ENCODE results near the gene VRK3. TPM values are rescaled to one million over a fixed set of nuclear protein-coding genes. Genes with fewer than 3 reads are reported as not detected.
A peak's percentile ranks its signal among the peaks of the same experiment; 100 is the strongest.

Gene VRK3
- total and polyA plus RNA-seq, 4 donors: 16.2 to 23.6 (median 20.3) TPM

DNA sequence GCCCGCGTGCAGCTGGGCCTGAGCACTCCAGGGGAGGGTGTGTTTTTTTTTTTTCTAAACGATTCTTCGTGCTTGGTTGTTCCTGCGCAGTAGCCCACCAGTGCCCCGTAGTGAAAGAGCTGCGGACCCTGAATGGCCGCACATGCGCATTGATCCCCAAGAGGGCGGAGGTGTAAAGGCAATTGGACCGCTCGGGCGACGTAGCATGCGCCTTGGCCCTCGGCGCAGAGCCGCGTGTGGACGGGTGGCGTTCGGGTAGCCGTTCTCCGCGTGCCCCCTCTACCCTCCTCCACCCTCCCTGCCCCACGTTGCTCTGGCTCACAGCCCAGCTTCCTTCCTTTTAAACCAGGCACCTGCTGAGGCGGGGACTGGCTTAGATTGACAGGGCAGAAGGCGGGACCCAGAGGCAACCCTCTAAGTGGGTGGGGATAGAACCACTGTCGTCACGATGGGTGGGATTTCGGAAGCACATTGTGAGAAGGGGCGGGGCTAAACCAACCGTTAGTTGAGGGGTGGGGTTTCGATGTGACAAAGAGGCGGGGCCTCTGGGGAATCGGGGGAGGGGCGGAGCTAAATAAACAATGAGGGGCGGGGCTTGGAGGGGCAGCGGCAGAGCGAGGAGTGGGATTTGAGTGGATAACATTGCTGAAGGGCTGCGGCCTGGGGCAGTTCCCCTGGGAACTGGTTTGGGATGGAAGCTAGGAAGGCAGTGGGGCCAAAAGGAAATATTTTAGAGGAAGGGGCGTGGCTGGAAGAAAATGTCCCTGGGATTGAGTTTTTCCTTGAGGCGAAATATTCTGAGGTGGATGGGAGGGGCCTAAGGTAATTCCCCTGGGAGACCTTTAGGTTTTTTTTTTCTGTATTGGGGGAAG lies 95.3 kb downstream of the VRK3 start:
- H3K36me3 ChIP-seq (ENCODE audit: control insufficient read depth in 4 of 4, insufficient read depth in 3 of 4, low read depth in 1 of 4, low read length in 3 of 4): peaks cover 3 to 17% (median 7%) of the 10 kb centered on the region in 4 donors
- peak overlapping the region; percentile 92 for H3K9ac ChIP-seq (ENCODE audit: low read depth in 1 of 2, low read length in 2 of 2)
- no peaks in the 10 kb centered on the region for H3K27me3 ChIP-seq (ENCODE audit: control insufficient read depth in 4 of 4, insufficient read depth in 4 of 4, low read length in 3 of 4)
- TF ChIP-seq, protein P1, sequence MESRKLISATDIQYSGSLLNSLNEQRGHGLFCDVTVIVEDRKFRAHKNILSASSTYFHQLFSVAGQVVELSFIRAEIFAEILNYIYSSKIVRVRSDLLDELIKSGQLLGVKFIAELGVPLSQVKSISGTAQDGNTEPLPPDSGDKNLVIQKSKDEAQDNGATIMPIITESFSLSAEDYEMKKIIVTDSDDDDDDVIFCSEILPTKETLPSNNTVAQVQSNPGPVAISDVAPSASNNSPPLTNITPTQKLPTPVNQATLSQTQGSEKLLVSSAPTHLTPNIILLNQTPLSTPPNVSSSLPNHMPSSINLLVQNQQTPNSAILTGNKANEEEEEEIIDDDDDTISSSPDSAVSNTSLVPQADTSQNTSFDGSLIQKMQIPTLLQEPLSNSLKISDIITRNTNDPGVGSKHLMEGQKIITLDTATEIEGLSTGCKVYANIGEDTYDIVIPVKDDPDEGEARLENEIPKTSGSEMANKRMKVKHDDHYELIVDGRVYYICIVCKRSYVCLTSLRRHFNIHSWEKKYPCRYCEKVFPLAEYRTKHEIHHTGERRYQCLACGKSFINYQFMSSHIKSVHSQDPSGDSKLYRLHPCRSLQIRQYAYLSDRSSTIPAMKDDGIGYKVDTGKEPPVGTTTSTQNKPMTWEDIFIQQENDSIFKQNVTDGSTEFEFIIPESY (IDR thresholded peaks at IDR 0.05): peak; percentile 46
- TF ChIP-seq JUND (IDR thresholded peaks at IDR 0.05) (peak in 1 of 2 donors; percentile 8), SP1 (IDR thresholded peaks at IDR 0.05) (peak; percentile 62), GABPA (IDR thresholded peaks at IDR 0.05 in 1 of 2, conservative IDR thresholded peaks at IDR 0.05 in 1 of 2) (no peak), YY1 (IDR thresholded peaks at IDR 0.05) (no peak), RXRA (IDR thresholded peaks at IDR 0.05) (peak in 1 of 2 donors; percentile 5)
- TF ChIP-seq, protein P2, sequence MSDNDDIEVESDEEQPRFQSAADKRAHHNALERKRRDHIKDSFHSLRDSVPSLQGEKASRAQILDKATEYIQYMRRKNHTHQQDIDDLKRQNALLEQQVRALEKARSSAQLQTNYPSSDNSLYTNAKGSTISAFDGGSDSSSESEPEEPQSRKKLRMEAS (IDR thresholded peaks at IDR 0.05): peak; percentile 79
- TF ChIP-seq, protein P3, sequence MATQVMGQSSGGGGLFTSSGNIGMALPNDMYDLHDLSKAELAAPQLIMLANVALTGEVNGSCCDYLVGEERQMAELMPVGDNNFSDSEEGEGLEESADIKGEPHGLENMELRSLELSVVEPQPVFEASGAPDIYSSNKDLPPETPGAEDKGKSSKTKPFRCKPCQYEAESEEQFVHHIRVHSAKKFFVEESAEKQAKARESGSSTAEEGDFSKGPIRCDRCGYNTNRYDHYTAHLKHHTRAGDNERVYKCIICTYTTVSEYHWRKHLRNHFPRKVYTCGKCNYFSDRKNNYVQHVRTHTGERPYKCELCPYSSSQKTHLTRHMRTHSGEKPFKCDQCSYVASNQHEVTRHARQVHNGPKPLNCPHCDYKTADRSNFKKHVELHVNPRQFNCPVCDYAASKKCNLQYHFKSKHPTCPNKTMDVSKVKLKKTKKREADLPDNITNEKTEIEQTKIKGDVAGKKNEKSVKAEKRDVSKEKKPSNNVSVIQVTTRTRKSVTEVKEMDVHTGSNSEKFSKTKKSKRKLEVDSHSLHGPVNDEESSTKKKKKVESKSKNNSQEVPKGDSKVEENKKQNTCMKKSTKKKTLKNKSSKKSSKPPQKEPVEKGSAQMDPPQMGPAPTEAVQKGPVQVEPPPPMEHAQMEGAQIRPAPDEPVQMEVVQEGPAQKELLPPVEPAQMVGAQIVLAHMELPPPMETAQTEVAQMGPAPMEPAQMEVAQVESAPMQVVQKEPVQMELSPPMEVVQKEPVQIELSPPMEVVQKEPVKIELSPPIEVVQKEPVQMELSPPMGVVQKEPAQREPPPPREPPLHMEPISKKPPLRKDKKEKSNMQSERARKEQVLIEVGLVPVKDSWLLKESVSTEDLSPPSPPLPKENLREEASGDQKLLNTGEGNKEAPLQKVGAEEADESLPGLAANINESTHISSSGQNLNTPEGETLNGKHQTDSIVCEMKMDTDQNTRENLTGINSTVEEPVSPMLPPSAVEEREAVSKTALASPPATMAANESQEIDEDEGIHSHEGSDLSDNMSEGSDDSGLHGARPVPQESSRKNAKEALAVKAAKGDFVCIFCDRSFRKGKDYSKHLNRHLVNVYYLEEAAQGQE (IDR thresholded peaks at IDR 0.05): peak; percentile 79
- TF ChIP-seq, protein P4, sequence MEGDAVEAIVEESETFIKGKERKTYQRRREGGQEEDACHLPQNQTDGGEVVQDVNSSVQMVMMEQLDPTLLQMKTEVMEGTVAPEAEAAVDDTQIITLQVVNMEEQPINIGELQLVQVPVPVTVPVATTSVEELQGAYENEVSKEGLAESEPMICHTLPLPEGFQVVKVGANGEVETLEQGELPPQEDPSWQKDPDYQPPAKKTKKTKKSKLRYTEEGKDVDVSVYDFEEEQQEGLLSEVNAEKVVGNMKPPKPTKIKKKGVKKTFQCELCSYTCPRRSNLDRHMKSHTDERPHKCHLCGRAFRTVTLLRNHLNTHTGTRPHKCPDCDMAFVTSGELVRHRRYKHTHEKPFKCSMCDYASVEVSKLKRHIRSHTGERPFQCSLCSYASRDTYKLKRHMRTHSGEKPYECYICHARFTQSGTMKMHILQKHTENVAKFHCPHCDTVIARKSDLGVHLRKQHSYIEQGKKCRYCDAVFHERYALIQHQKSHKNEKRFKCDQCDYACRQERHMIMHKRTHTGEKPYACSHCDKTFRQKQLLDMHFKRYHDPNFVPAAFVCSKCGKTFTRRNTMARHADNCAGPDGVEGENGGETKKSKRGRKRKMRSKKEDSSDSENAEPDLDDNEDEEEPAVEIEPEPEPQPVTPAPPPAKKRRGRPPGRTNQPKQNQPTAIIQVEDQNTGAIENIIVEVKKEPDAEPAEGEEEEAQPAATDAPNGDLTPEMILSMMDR (IDR thresholded peaks at IDR 0.05; ENCODE audit: low read depth, low read length, missing input control): peak; percentile 13
- H3K4me1 ChIP-seq (ENCODE audit: control insufficient read depth in 4 of 4, insufficient read depth in 4 of 4, low read length in 3 of 4): peaks cover 6 to 34% (median 17%) of the 10 kb centered on the region in 4 donors
- peak overlapping the region; percentile 93 to 96 for H3K27ac ChIP-seq (ENCODE audit: low read depth in 1 of 2, low read length in 2 of 2)
- peak; percentile 91 for DNase-seq (ENCODE audit: low spot score)
- H3K9me3 ChIP-seq (ENCODE audit: control insufficient read depth in 4 of 4, low read length in 3 of 4): no peaks in the 10 kb centered on the region
- peak overlapping the region; percentile 92 to 97 (median 95) for H3K4me3 ChIP-seq (ENCODE audit: low read depth in 1 of 3, low read length in 3 of 3)
- 3% methylated on average over 43 of the region's 43 CpGs for WGBS

DNA sequence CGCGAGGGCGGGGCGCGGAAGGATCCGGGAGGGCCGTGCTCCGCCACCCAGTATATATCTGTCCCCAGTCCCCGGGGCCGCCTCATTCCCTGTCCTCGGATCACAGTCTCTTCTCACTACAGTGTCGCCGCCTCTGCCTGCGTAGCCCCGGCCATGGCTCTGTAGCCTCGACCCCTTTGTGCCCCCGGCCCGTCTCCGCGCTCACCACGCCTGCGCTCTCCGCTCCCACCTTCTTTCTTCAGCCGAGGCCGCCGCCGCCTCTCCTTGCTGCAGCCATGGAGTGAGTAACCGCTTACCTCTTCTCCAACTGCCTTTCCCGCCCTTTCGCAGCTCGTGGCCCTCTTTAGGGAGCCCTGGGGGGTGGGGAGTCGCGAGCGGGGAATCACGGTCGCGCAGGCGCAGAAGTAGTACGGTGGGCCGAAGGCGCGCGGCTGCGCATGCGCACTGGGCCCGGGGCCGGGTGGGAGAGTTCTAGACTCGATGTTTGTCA lies 96.0 kb downstream of the VRK3 start, which contains the start of the genes ATF5 and NUP62:
ATF5 (plus strand) TSS at position 85 of the 490 bp plus-strand sequence. CDS start 1,646 bp downstream, outside the sequence.
NUP62 (minus strand) TSS at position 384 of the 490 bp plus-strand sequence. CDS start 19,697 bp downstream, outside the sequence.
- H3K4me1 ChIP-seq (ENCODE audit: control insufficient read depth in 4 of 4, insufficient read depth in 4 of 4, low read length in 3 of 4): peaks cover 6 to 38% (median 20%) of the 10 kb centered on the region in 4 donors
- peak within 1 kb of the TSS; percentile 92 to 97 (median 95) for H3K4me3 ChIP-seq (ENCODE audit: low read depth in 1 of 3, low read length in 3 of 3)
- peak within 1 kb of the TSS; percentile 92 to 93 for H3K9ac ChIP-seq (ENCODE audit: low read depth in 1 of 2, low read length in 2 of 2)
- DNase-seq (ENCODE audit: low spot score): peak; percentile 93
- H3K27ac ChIP-seq (ENCODE audit: low read depth in 1 of 2, low read length in 2 of 2): peak within 1 kb of the TSS; percentile 93 to 96
- no peaks in the 10 kb centered on the region for H3K9me3 ChIP-seq (ENCODE audit: control insufficient read depth in 4 of 4, low read length in 3 of 4)
- H3K27me3 ChIP-seq (ENCODE audit: control insufficient read depth in 4 of 4, insufficient read depth in 4 of 4, low read length in 3 of 4): no peaks in the 10 kb centered on the region
- under 1% methylated on average over 48 of the region's 48 CpGs for WGBS
- H3K36me3 ChIP-seq (ENCODE audit: control insufficient read depth in 4 of 4, insufficient read depth in 3 of 4, low read depth in 1 of 4, low read length in 3 of 4): peaks cover 3 to 17% (median 7%) of the 10 kb centered on the region in 4 donors
- TF ChIP-seq, protein P3 (IDR thresholded peaks at IDR 0.05): peak; percentile 96
- TF ChIP-seq, protein P2 (IDR thresholded peaks at IDR 0.05): no peak
- TF ChIP-seq YY1 (IDR thresholded peaks at IDR 0.05) (peak; percentile 62), JUND (IDR thresholded peaks at IDR 0.05) (no peak), FOXA1 (IDR thresholded peaks at IDR 0.05) (no peak), RAD21 (IDR thresholded peaks at IDR 0.05) (peak; percentile 3 to 17), GABPA (IDR thresholded peaks at IDR 0.05 in 1 of 2, conservative IDR thresholded peaks at IDR 0.05 in 1 of 2) (no peak)
- TF ChIP-seq, protein P4 (IDR thresholded peaks at IDR 0.05; ENCODE audit: low read depth, low read length, missing input control): no peak

All from liver (tissue), 9 donors.